ENCODE measurements around the gene CACNA1S.

DNA sequence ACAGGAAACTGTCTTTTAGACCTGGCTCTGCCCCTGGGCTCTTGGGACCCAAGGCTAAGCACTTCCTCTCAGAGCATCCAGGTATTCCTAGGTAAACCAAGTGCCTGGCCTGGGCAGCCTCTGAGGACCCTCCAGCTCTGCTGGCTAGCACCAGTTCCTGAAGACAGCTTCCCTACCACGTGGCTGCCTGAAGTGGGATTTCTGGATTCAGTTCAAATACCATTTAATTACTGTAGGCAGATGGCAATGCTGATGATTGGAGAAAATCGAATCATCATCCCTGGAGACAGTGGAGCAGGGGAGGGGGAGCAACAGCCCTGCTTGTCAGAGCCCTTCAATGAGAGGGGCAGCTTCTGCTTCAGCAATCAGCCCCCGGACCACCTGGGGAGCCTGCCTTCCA lies 100.6 kb downstream of the CACNA1S start:
- no peak for TF ChIP-seq POLR2A (IDR thresholded peaks at IDR 0.05; ENCODE audit: low read depth, low read length)
- TF ChIP-seq POLR2AphosphoS5 (IDR thresholded peaks at IDR 0.05; ENCODE audit: low read depth, low read length) = no peak

Measured in GM12892 (cell line).